ENCODE results near the gene ASCL5. TPM values are rescaled to one million over a fixed set of nuclear protein-coding genes. Genes with fewer than 3 reads are reported as not detected.

The ASCL5 gene, protein sequence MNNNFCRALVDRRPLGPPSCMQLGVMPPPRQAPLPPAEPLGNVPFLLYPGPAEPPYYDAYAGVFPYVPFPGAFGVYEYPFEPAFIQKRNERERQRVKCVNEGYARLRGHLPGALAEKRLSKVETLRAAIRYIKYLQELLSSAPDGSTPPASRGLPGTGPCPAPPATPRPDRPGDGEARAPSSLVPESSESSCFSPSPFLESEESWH
- under 1 TPM; 0.16 to 0.22 TPM for total RNA-seq

- peaks cover 8% of the 10 kb centered on the region for H3K27me3 Mint-ChIP-seq (ENCODE audit: low read depth)
- H3K27ac Mint-ChIP-seq: no peak within 1 kb of the TSS
- ATAC-seq (replicated peaks in 1 of 2): no peak
- H3K36me3 Mint-ChIP-seq (ENCODE audit: insufficient read depth in 2 of 2): no peaks in the 10 kb centered on the region
- no peak for DNase-seq
- H3K4me1 Mint-ChIP-seq (ENCODE audit: low read depth): no peaks in the 10 kb centered on the region
- H3K4me3 Mint-ChIP-seq: no peak within 1 kb of the TSS
- H3K9me3 Mint-ChIP-seq: no peaks in the 10 kb centered on the region
Observed at GRCh38 chr1:201126832-201127754, at the start of gene ASCL5. TSS of gene ASCL5 (minus strand) at chr1:201127184. CDS start at chr1:201115372, 11,812 bp downstream.

GRCh38 chr1:201175820-201176500 lies 49.0 kb upstream of the ASCL5 start:
- no peak overlapping the region for H3K27ac Mint-ChIP-seq
- no peaks in the 10 kb centered on the region for H3K9me3 Mint-ChIP-seq
- H3K4me3 Mint-ChIP-seq: no peak overlapping the region
- peaks cover 23% of the 10 kb centered on the region for H3K4me1 Mint-ChIP-seq (ENCODE audit: low read depth)
- H3K27me3 Mint-ChIP-seq (ENCODE audit: low read depth): peaks cover 56% of the 10 kb centered on the region
- H3K36me3 Mint-ChIP-seq (ENCODE audit: insufficient read depth in 2 of 2): peaks cover 0 to 2% of the 10 kb centered on the region in 2 donors
- ATAC-seq (replicated peaks in 1 of 2) (no peak), DNase-seq (no peak)

DNA sequence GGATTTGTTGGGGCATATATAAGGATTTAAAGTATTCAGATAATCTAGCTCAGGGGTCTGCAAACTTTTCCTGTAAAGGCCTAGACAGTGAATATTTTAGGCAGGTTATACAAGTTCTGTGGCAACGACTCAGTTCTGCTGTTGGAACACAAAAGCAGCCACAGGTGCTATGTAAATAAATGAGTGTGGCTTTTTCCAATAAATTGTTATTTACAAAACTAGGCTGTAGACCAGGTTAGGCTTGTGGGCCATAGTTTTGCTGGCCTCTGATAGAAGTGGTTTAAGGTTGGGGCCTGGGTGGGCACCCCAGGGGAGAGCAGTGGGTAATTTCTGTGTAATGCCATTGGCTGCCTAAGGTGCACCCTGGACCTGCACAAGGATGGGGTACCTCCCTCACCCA lies 46.8 kb upstream of the ASCL5 start:
- Mint-ChIP-seq H3K36me3 (ENCODE audit: insufficient read depth in 2 of 2) (no peaks in the 10 kb centered on the region), H3K4me1 (ENCODE audit: low read depth) (peaks cover 32% of the 10 kb centered on the region), H3K9me3 (no peaks in the 10 kb centered on the region), H3K27me3 (ENCODE audit: low read depth) (peaks cover 34% of the 10 kb centered on the region), H3K4me3 (no peak overlapping the region), H3K27ac (no peak overlapping the region)
- no peak for ATAC-seq (replicated peaks in 1 of 2)
- DNase-seq: no peak

- Mint-ChIP-seq H3K36me3 (ENCODE audit: insufficient read depth in 2 of 2) (no peaks in the 10 kb centered on the region), H3K27ac (no peak overlapping the region), H3K4me3 (peak overlapping the region in 1 of 2 donors; percentile 4), H3K27me3 (ENCODE audit: low read depth) (peaks cover 31% of the 10 kb centered on the region), H3K9me3 (no peaks in the 10 kb centered on the region), H3K4me1 (ENCODE audit: low read depth) (peaks cover 32% of the 10 kb centered on the region)
- ATAC-seq (replicated peaks in 1 of 2): no peak
- DNase-seq: peak; percentile 8 to 14
Observed at GRCh38 chr1:201172999-201173610, 46.1 kb upstream of the ASCL5 start.

- H3K27ac Mint-ChIP-seq: no peak overlapping the region
Observed at GRCh38 chr1:201172326-201172725, 45.3 kb upstream of the ASCL5 start.

DNA sequence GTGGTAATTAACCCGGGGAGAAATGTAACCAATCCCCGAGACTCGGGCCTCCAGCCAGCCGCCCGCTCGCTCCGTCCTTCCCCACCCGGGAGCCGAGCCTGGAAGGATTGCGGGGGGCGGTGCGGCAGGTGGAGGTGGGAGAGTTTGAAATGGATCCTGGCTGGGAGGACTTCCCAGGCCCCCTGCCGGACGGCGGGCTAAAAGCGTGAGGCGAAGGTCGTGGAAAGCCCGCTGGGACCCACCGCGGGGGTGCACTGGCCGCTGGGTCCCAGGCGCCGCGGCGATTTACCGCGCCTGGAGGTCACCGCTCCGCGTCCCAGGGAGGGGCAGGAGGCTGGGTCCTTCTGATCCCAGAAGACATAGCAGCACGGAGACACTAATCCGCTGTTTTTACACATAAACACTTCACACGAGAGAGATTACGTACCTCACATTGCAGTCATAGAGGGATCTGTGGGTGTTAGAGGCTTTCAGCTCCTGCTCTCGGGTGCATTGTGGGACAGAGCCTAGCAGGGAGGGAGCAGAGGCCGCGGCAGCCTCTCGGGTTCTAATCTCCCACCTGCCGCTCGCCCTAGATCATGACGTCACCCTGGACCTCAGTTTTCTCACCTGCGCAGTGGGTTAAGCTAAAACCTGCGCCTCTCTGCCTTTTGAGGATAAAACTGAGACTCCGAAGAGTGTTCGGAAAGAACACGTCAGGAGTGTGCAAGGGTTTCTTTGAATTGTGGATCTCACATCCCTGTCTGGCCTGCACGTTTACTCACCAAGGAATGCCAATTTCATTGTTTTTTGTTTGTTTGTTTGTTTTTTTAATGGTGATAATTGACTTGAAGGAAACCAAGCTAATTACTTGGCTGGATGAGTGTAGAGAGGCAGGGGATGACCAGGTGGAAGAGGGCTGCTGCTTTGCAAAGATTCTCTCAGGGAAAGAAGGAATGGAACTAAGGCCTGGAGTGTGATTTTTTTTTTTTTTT lies 44.4 kb upstream of the ASCL5 start:
- H3K36me3 Mint-ChIP-seq (ENCODE audit: insufficient read depth in 2 of 2): no peaks in the 10 kb centered on the region
- peak; percentile 76 to 79 for ATAC-seq (replicated peaks in 1 of 2)

More at GRCh38 chr1:201172326-201172725, 45.3 kb upstream of the ASCL5 start:
- Mint-ChIP-seq H3K4me1 (ENCODE audit: low read depth) (peaks cover 32% of the 10 kb centered on the region), H3K9me3 (no peaks in the 10 kb centered on the region), H3K4me3 (peak overlapping the region in 1 of 2 donors; percentile 15), H3K27me3 (ENCODE audit: low read depth) (peaks cover 28% of the 10 kb centered on the region), H3K36me3 (ENCODE audit: insufficient read depth in 2 of 2) (no peaks in the 10 kb centered on the region)
- ATAC-seq (replicated peaks in 1 of 2): no peak
- DNase-seq: no peak

GRCh38 chr1:201170533-201171062 lies 43.6 kb upstream of the ASCL5 start:
- peak; percentile 90 to 91 for ATAC-seq (replicated peaks in 1 of 2)
- H3K4me1 Mint-ChIP-seq (ENCODE audit: low read depth): peaks cover 32% of the 10 kb centered on the region
- no peaks in the 10 kb centered on the region for H3K36me3 Mint-ChIP-seq (ENCODE audit: insufficient read depth in 2 of 2)
- peaks cover 21% of the 10 kb centered on the region for H3K27me3 Mint-ChIP-seq (ENCODE audit: low read depth)
- peak overlapping the region; percentile 83 to 86 for H3K4me3 Mint-ChIP-seq
- no peaks in the 10 kb centered on the region for H3K9me3 Mint-ChIP-seq
- DNase-seq: peak; percentile 89 to 92
- peak overlapping the region; percentile 47 for H3K27ac Mint-ChIP-seq

More for the DNA sequence above, 44.4 kb upstream of the ASCL5 start:
- DNase-seq: peak; percentile 68 to 76
- Mint-ChIP-seq H3K27me3 (ENCODE audit: low read depth) (peaks cover 21% of the 10 kb centered on the region), H3K27ac (peak overlapping the region; percentile 68), H3K4me3 (peak overlapping the region; percentile 83 to 86), H3K4me1 (ENCODE audit: low read depth) (peaks cover 32% of the 10 kb centered on the region), H3K9me3 (no peaks in the 10 kb centered on the region)

DNA sequence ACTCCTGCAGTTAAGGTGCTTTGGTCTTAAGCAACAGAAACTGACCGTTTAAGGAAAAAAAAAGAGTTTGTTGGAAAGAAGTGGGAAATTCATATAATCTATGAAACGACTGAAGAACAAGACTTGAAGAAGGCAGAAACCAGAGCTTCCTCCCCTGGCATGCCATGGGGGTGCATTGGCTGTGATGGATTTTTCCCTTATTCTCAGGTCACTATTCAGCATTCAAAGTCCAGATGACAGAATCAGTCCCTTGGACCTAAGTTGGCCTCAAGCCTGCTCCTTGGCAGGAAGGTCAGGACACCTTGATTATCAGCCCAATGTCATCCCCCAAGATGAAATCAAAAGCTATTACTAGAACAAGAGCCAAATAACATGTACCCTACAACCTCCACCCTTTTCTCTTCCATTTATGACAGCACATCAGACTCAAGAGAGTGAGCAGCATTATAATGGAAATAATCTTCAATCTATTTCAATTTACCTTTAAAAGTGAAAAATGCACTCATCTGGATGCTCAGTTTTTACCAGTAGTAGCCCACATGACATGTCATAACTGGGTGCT lies 43.1 kb upstream of the ASCL5 start:
- H3K4me3 Mint-ChIP-seq: peak overlapping the region; percentile 83 to 86
- H3K27me3 Mint-ChIP-seq (ENCODE audit: low read depth): peaks cover 21% of the 10 kb centered on the region
- no peaks in the 10 kb centered on the region for H3K9me3 Mint-ChIP-seq
- peak overlapping the region; percentile 47 for H3K27ac Mint-ChIP-seq
- H3K36me3 Mint-ChIP-seq (ENCODE audit: insufficient read depth in 2 of 2): no peaks in the 10 kb centered on the region
- DNase-seq (no peak), ATAC-seq (replicated peaks in 1 of 2) (no peak)
- peaks cover 32% of the 10 kb centered on the region for H3K4me1 Mint-ChIP-seq (ENCODE audit: low read depth)

DNA sequence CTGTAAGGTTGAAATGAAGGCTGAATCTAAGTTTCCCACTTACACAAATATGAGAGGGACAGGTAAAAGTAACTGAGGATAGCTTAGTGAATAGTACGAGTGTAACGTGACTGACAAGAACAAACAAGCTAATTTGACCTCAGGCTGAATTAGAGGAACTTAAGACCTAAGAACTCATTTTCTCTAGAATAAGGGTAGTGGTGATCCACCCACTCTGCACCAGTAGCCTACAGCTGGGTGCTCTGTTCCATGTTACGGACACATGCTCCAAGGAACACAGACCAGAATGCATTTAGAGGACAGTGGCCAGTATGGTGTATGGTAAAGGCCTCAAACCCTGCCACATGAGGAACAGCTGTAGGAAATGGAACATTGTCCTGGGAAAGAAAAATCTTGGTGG lies 42.2 kb upstream of the ASCL5 start:
- Mint-ChIP-seq H3K9me3 (no peaks in the 10 kb centered on the region), H3K4me1 (ENCODE audit: low read depth) (peaks cover 32% of the 10 kb centered on the region), H3K27me3 (ENCODE audit: low read depth) (peaks cover 21% of the 10 kb centered on the region), H3K36me3 (ENCODE audit: insufficient read depth in 2 of 2) (no peaks in the 10 kb centered on the region), H3K27ac (no peak overlapping the region), H3K4me3 (no peak overlapping the region)
- DNase-seq (no peak), ATAC-seq (replicated peaks in 1 of 2) (no peak)

GRCh38 chr1:201167041-201167991 lies 40.3 kb upstream of the ASCL5 start:
- no peaks in the 10 kb centered on the region for H3K36me3 Mint-ChIP-seq (ENCODE audit: insufficient read depth in 2 of 2)
- DNase-seq (no peak), ATAC-seq (replicated peaks in 1 of 2) (no peak)
- no peak overlapping the region for H3K27ac Mint-ChIP-seq
- no peak overlapping the region for H3K4me3 Mint-ChIP-seq
- peaks cover 18% of the 10 kb centered on the region for H3K4me1 Mint-ChIP-seq (ENCODE audit: low read depth)
- no peaks in the 10 kb centered on the region for H3K9me3 Mint-ChIP-seq
- peaks cover 9% of the 10 kb centered on the region for H3K27me3 Mint-ChIP-seq (ENCODE audit: low read depth)

- ATAC-seq (replicated peaks in 1 of 2) (no peak), DNase-seq (no peak)
- H3K4me1 Mint-ChIP-seq (ENCODE audit: low read depth): no peaks in the 10 kb centered on the region
- H3K27ac Mint-ChIP-seq: no peak overlapping the region
- no peaks in the 10 kb centered on the region for H3K27me3 Mint-ChIP-seq (ENCODE audit: low read depth)
- no peak overlapping the region for H3K4me3 Mint-ChIP-seq
- no peaks in the 10 kb centered on the region for H3K9me3 Mint-ChIP-seq
- H3K36me3 Mint-ChIP-seq (ENCODE audit: insufficient read depth in 2 of 2): no peaks in the 10 kb centered on the region
Observed at GRCh38 chr1:201164645-201165044, 37.7 kb upstream of the ASCL5 start.
